Gastrocnemius medialis (tissue), 4 donors: ENCODE data around the gene SLCO4A1. TPM values are rescaled to one million over a fixed set of nuclear protein-coding genes. Genes with fewer than 3 reads are reported as not detected.

Experiments
- ATAC-seq, 2 donors: fragments of 150-250 bp; one replicate each; pipeline ENCODE4 v1.9.1; 2016
- DNase-seq, 2 donors: peaks; one replicate each; pipeline ENCODE4 v3.0.0-alpha.2; 2019
- H3K27ac ChIP-seq, 4 donors: fragments of 200-600 bp; sonication (generic); 1 replicate in 1 of 4; 2 replicates in 3 of 4; pipeline ENCODE4 v1.5.1; 2016 to 2018; ENCODE audit warnings: mild to moderate bottlenecking in 2 of 4, moderate library complexity in 1 of 4
- H3K27me3 ChIP-seq, 3 donors: fragments of 200-600 bp; sonication (generic) in 2 of 3; 1 replicate in 1 of 3; 2 replicates in 2 of 3; pipeline versions ENCODE4 v1.5.1 to v1.6.0; 2016 to 2019; ENCODE audit warnings: mild to moderate bottlenecking in 1 of 3, moderate library complexity in 1 of 3
- H3K36me3 ChIP-seq, 2 donors: fragments of 200-600 bp; sonication (generic) in 1 of 2; one replicate each; pipeline ENCODE4 v1.5.1; 2017 to 2018
- H3K4me1 ChIP-seq, 2 donors: fragments of 200-600 bp; sonication (generic) in 1 of 2; one replicate each; pipeline ENCODE4 v1.5.1; 2016 to 2017; ENCODE audit warnings: mild to moderate bottlenecking in 2 of 2
- H3K4me3 ChIP-seq, 4 donors: fragments of 200-600 bp; sonication (generic) in 3 of 4; 1 replicate in 1 of 4; 2 replicates in 3 of 4; pipeline ENCODE4 v1.5.1; 2016 to 2019; ENCODE audit warnings: mild to moderate bottlenecking in 2 of 4
- H3K9me3 ChIP-seq, 3 donors: fragments of 200-600 bp; sonication (generic) in 2 of 3; 1 replicate in 1 of 3; 2 replicates in 2 of 3; pipeline ENCODE4 v1.5.1; 2016 to 2019
- POLR2A ChIP-seq, 2 donors: fragments of 450-650 bp; IDR thresholded peaks; one replicate each; pipeline ENCODE4 v1.6.1; 2017; ENCODE audit warnings: antibody characterized with exemption in 2 of 2, mild to moderate bottlenecking in 2 of 2, moderate library complexity in 2 of 2
- in situ Hi-C, 4 donors: fragments of 200-750 bp; cut with MboI; loops; one replicate each; pipeline versions ENCODE4 v1.15.0 to v1.8.0; 2017; ENCODE audit warnings: low sequenced_read_pairs in 4 of 4
- intact Hi-C: fragments of 100-400 bp; cut with DNase I; formaldehyde crosslinking; loops from one replicate; pipeline ENCODE4 v1.15.1; 2023; ENCODE audit warnings: low total_unique reads
- total RNA-seq, 4 donors: library from RNA; depleted of rRNA; stranded (reverse); fragments of >200 nt; gene quantifications; one replicate each; pipeline versions ENCODE4 v1.1.0 to v1.2.3, GENCODE V29; 2016
- TF ChIP-seq, protein P1 (sequence below), 5 experiments: fragments of 450-650 bp in 3 of 5; fragments of 200-600 bp in 2 of 5; sonication (generic) in 2 of 5; IDR thresholded peaks in 4 of 5; conservative IDR thresholded peaks in 1 of 5; 1 replicate in 4 of 5; 2 replicates in 1 of 5; pipeline ENCODE4 v1.5.1; 2016 to 2019; ENCODE audit warnings: antibody characterized with exemption in 5 of 5, mild to moderate bottlenecking in 3 of 5, moderate library complexity in 3 of 5

The SLCO4A1 gene
- total RNA-seq, 4 donors from 2014 or later: 20.4 to 26.9 (median 21.8) TPM

DNA sequence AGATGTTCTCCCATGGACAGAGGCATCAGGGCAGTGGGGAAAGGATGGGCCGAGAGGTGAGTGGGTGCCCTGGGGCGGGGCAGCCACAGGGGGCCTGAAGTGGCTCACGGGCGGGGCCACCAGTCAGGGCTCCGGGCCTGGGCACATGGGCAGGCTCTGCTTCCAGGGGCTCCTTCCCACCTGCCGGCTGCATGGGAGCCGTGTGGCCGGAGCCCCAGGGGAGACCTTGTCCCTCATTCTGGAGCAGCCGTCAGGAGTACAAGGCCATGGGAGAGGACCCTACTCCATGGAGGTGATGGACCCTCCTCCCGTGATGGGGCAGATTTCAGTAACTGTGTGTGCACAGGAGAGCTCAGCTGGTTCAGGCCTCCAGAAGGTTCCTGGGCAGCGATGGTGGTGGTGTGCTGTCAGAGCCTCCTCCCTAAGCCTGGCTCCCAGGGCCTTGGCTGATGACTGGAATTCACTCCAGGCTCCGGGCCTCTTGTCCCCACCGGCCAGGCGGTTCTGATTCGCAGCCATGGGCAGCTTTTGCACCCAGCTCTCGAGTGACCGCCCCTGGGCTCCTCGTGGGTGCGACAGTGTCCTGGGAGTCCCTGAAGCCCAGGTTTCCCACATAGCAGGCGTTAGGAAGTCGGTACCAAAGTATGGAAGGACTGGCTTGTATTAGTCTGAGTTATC lies 6.2 kb downstream of the SLCO4A1 start:
- Histone ChIP-seq H3K4me3 (peak overlapping the region in 2 of 4 donors; percentile 8 to 38), H3K27ac (peak overlapping the region; percentile 87 to 95 (median 94)), H3K36me3 (no peaks in the 10 kb centered on the region), H3K9me3 (no peaks in the 10 kb centered on the region), H3K27me3 (no peaks in the 10 kb centered on the region), H3K4me1 (peaks cover 50% of the 10 kb centered on the region in 2 donors)
- ATAC-seq (no peak), DNase-seq (no peak)
- in situ Hi-C loops (no loop called here), intact Hi-C loops (loop anchor here (5.0 to 10.0 kb wide), 2 partner anchors 91 to 504 kb away; partner anchors contain the start of genes PSMA7 and SS18L1)
- peak; percentile 0 to 3 for TF ChIP-seq POLR2A (IDR thresholded peaks at IDR 0.05)
- TF ChIP-seq, protein P1, sequence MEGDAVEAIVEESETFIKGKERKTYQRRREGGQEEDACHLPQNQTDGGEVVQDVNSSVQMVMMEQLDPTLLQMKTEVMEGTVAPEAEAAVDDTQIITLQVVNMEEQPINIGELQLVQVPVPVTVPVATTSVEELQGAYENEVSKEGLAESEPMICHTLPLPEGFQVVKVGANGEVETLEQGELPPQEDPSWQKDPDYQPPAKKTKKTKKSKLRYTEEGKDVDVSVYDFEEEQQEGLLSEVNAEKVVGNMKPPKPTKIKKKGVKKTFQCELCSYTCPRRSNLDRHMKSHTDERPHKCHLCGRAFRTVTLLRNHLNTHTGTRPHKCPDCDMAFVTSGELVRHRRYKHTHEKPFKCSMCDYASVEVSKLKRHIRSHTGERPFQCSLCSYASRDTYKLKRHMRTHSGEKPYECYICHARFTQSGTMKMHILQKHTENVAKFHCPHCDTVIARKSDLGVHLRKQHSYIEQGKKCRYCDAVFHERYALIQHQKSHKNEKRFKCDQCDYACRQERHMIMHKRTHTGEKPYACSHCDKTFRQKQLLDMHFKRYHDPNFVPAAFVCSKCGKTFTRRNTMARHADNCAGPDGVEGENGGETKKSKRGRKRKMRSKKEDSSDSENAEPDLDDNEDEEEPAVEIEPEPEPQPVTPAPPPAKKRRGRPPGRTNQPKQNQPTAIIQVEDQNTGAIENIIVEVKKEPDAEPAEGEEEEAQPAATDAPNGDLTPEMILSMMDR (IDR thresholded peaks at IDR 0.05 in 4 of 5, conservative IDR thresholded peaks at IDR 0.05 in 1 of 5): peak in 1 of 5 experiments; percentile 6

DNA sequence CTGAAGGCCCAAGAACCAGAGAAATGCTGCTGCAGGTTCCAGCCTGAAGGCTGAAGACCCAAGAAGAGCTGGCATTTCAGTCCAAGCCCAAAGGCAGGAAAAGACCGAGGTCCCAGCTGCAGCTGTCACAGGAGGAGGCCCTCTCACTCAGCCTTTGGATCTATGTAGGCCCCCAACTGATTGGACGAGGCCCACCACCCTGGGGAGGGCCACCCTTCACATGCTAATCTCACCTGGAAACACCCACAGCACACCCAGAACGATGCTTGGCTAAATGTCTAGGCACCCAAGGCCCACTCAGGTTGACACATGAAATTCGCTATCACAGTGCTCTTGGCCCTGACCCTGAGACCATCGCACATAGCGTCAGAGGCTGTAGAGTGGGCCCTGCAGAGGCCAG lies 6.8 kb downstream of the SLCO4A1 start:
- no peak for ATAC-seq
- Histone ChIP-seq H3K27me3 (no peaks in the 10 kb centered on the region), H3K4me1 (peaks cover 47 to 50% of the 10 kb centered on the region in 2 donors), H3K9me3 (no peaks in the 10 kb centered on the region), H3K4me3 (no peak overlapping the region), H3K36me3 (no peaks in the 10 kb centered on the region), H3K27ac (peak overlapping the region; percentile 87 to 95 (median 94))
- no peak for DNase-seq
- intact Hi-C loops: loop anchor here (5.0 to 10.0 kb wide), 2 partner anchors 92 to 504 kb away; partner anchors contain the start of genes PSMA7 and SS18L1
- in situ Hi-C loops: no loop called here
- TF ChIP-seq, protein P1 (IDR thresholded peaks at IDR 0.05 in 4 of 5, conservative IDR thresholded peaks at IDR 0.05 in 1 of 5): no peak
- TF ChIP-seq POLR2A (IDR thresholded peaks at IDR 0.05): no peak

GRCh38 chr20:62650551-62651284 lies 8.4 kb downstream of the SLCO4A1 start:
- H3K4me3 ChIP-seq: peak overlapping the region in 1 of 4 donors; percentile 52
- no peaks in the 10 kb centered on the region for H3K27me3 ChIP-seq
- peak overlapping the region; percentile 87 to 95 (median 94) for H3K27ac ChIP-seq
- H3K4me1 ChIP-seq: peaks cover 46 to 50% of the 10 kb centered on the region in 2 donors
- no peaks in the 10 kb centered on the region for H3K36me3 ChIP-seq
- no peak for TF ChIP-seq POLR2A (IDR thresholded peaks at IDR 0.05)
- TF ChIP-seq, protein P1 (IDR thresholded peaks at IDR 0.05 in 4 of 5, conservative IDR thresholded peaks at IDR 0.05 in 1 of 5): no peak
- no peak for DNase-seq
- in situ Hi-C loops: loop anchor here in 1 of 4 donors (25.0 kb wide), 1 partner anchor 137 kb away; the partner anchor contains the start of gene MRGBP
- intact Hi-C loops: loop anchor here (5.0 kb wide), 1 partner anchor 287 kb away; the partner anchor contains the start of gene GID8
- no peak for ATAC-seq
- no peaks in the 10 kb centered on the region for H3K9me3 ChIP-seq

GRCh38 chr20:62651285-62652021 lies 9.2 kb downstream of the SLCO4A1 start:
- H3K27me3 ChIP-seq: no peaks in the 10 kb centered on the region
- peak overlapping the region in 3 of 4 donors; percentile 18 to 52 (median 19) for H3K4me3 ChIP-seq
- no peaks in the 10 kb centered on the region for H3K9me3 ChIP-seq
- peak in 1 of 2 donors; percentile 59 for DNase-seq
- intact Hi-C loops: loop anchor here (1.0 to 5.0 kb wide), 2 partner anchors 143 to 286 kb away; partner anchors contain the start of gene GID8
- in situ Hi-C loops: loop anchor here in 1 of 4 donors (25.0 kb wide), 1 partner anchor 136 kb away; the partner anchor contains the start of gene MRGBP
- peaks cover 38 to 50% of the 10 kb centered on the region in 2 donors for H3K4me1 ChIP-seq
- no peaks in the 10 kb centered on the region for H3K36me3 ChIP-seq
- peak overlapping the region; percentile 87 to 95 (median 94) for H3K27ac ChIP-seq
- TF ChIP-seq, protein P1 (IDR thresholded peaks at IDR 0.05 in 4 of 5, conservative IDR thresholded peaks at IDR 0.05 in 1 of 5): no peak
- no peak for TF ChIP-seq POLR2A (IDR thresholded peaks at IDR 0.05)
- ATAC-seq: no peak
